OCI-LY1 (cell line): ENCODE results near the gene STARD13.

Source experiments
- H2AFZ ChIP-seq: fragments of 200-600 bp; sonication (generic), shearing (Covaris generic); 2 replicates; pipeline ENCODE4 v1.6.0; 2014; ENCODE audit warnings: antibody characterized with exemption, mild to moderate bottlenecking, low read length
- H3F3A ChIP-seq: fragments of 200-600 bp; sonication (generic), shearing (Covaris generic); 2 replicates; pipeline ENCODE4 v1.6.0; 2014; ENCODE audit warnings: mild to moderate bottlenecking, antibody characterized with exemption, low read length, moderate library complexity; ENCODE audit not compliant: insufficient read depth
- H3K27ac ChIP-seq: fragments of 200-600 bp; sonication (generic); 2 replicates; pipeline ENCODE4 v1.5.1; 2014; ENCODE audit warnings: low read length, mixed run types, mild to moderate bottlenecking, low read depth; ENCODE audit not compliant: poor library complexity, severe bottlenecking
- H3K27me3 ChIP-seq: fragments of 200-600 bp; sonication (generic); 2 replicates; pipeline ENCODE4 v1.6.0; 2014; ENCODE audit warnings: antibody characterized with exemption, mild to moderate bottlenecking, low read length, moderate library complexity; ENCODE audit not compliant: insufficient read depth
- H3K36me3 ChIP-seq: fragments of 200-600 bp; sonication (generic); 2 replicates; pipeline ENCODE4 v1.6.1; 2014; ENCODE audit warnings: mild to moderate bottlenecking, antibody characterized with exemption, low read length, moderate library complexity, mixed read lengths; ENCODE audit not compliant: insufficient read depth
- H3K4me1 ChIP-seq: fragments of 200-600 bp; sonication (generic); 2 replicates; pipeline ENCODE4 v1.5.1; 2014; ENCODE audit warnings: mild to moderate bottlenecking, low read length, moderate library complexity; ENCODE audit not compliant: insufficient read depth, severe bottlenecking
- H3K4me2 ChIP-seq: fragments of 200-600 bp; sonication (generic), shearing (Covaris generic); 2 replicates; pipeline ENCODE4 v1.6.1; 2014; ENCODE audit warnings: low read length
- H3K4me3 ChIP-seq: fragments of 200-600 bp; sonication (generic); 2 replicates; pipeline ENCODE4 v1.5.1; 2014; ENCODE audit warnings: low read length, low read depth, mild to moderate bottlenecking, mixed read lengths; ENCODE audit not compliant: poor library complexity, severe bottlenecking
- H3K79me2 ChIP-seq: fragments of 200-600 bp; shearing (Covaris generic); 2 replicates; pipeline ENCODE4 v1.6.1; 2016; ENCODE audit warnings: mixed run types, low read length, mixed read lengths; ENCODE audit not compliant: insufficient read depth
- H3K9ac ChIP-seq: fragments of 200-600 bp; sonication (generic), shearing (Covaris generic); 2 replicates; pipeline ENCODE4 v1.6.1; 2014; ENCODE audit warnings: mild to moderate bottlenecking, low read length, mixed read lengths
- H3K9me2 ChIP-seq: fragments of 200-600 bp; sonication (generic), shearing (Covaris generic); 2 replicates; pipeline ENCODE4 v1.6.1; 2014; ENCODE audit warnings: low read depth, mild to moderate bottlenecking, low read length, mixed read lengths
- H3K9me3 ChIP-seq: fragments of 200-600 bp; shearing (Covaris generic); 2 replicates; pipeline ENCODE4 v1.6.1; 2014; ENCODE audit warnings: low read length, mixed read lengths
- H4K20me1 ChIP-seq: fragments of 200-600 bp; sonication (generic), shearing (Covaris generic); 2 replicates; pipeline ENCODE4 v1.6.0; 2016; ENCODE audit warnings: mild to moderate bottlenecking, low read length; ENCODE audit not compliant: insufficient read depth
- CTCF ChIP-seq: fragments of 200-600 bp; sonication (generic), shearing (Covaris generic); IDR thresholded peaks from 2 replicates; pipeline ENCODE4 v1.5.1; 2017; ENCODE audit warnings: mild to moderate bottlenecking, antibody characterized with exemption, low read length, moderate library complexity, mixed read lengths
- EZH2 ChIP-seq: fragments of 200-600 bp; sonication (generic), shearing (Covaris generic); IDR thresholded peaks from 2 replicates; pipeline ENCODE4 v1.8.0; 2017; ENCODE audit warnings: borderline replicate concordance, mixed run types, mild to moderate bottlenecking, antibody characterized with exemption, low read length, moderate library complexity, mixed read lengths

Gene STARD13

GRCh38 chr13:33218020-33218419 lies 67.5 kb downstream of the STARD13 start:
- no peaks in the 10 kb centered on the region for H3K27me3 ChIP-seq
- H3K9me3 ChIP-seq, result no peaks in the 10 kb centered on the region
- peaks cover 5% of the 10 kb centered on the region for H3K4me1 ChIP-seq
- H3K27ac ChIP-seq, result no peak overlapping the region
- no peaks in the 10 kb centered on the region for H3K9me2 ChIP-seq
- H3K79me2 ChIP-seq, result no peaks in the 10 kb centered on the region
- TF ChIP-seq CTCF (no peak), EZH2 (no peak)
- no peaks in the 10 kb centered on the region for H4K20me1 ChIP-seq
- no peak overlapping the region for H3K4me2 ChIP-seq
- no peak overlapping the region for H2AFZ ChIP-seq
- no peak overlapping the region for H3K4me3 ChIP-seq
- no peaks in the 10 kb centered on the region for H3K36me3 ChIP-seq
- H3F3A ChIP-seq, result no peaks in the 10 kb centered on the region
- H3K9ac ChIP-seq, result no peak overlapping the region

GRCh38 chr13:33217256-33217655 lies 68.3 kb downstream of the STARD13 start:
- Histone ChIP-seq H3K27me3 (no peaks in the 10 kb centered on the region), H3K27ac (no peak overlapping the region), H4K20me1 (no peaks in the 10 kb centered on the region), H3K79me2 (no peaks in the 10 kb centered on the region), H3K9ac (no peak overlapping the region), H2AFZ (no peak overlapping the region), H3K9me3 (no peaks in the 10 kb centered on the region), H3K4me1 (peaks cover 5% of the 10 kb centered on the region), H3K4me2 (no peak overlapping the region), H3K36me3 (no peaks in the 10 kb centered on the region), H3F3A (no peaks in the 10 kb centered on the region), H3K9me2 (no peaks in the 10 kb centered on the region), H3K4me3 (no peak overlapping the region)
- no peak for TF ChIP-seq EZH2

- Histone ChIP-seq H3K4me3 (no peak overlapping the region), H3K27ac (no peak overlapping the region), H3K79me2 (no peaks in the 10 kb centered on the region), H3K9ac (no peak overlapping the region), H2AFZ (no peak overlapping the region), H4K20me1 (no peaks in the 10 kb centered on the region), H3K9me2 (no peaks in the 10 kb centered on the region), H3K36me3 (no peaks in the 10 kb centered on the region), H3K9me3 (no peaks in the 10 kb centered on the region), H3K4me2 (no peak overlapping the region), H3K27me3 (no peaks in the 10 kb centered on the region), H3F3A (no peaks in the 10 kb centered on the region), H3K4me1 (peaks cover 5% of the 10 kb centered on the region)
- TF ChIP-seq CTCF, result no peak
- no peak for TF ChIP-seq EZH2
Observed at GRCh38 chr13:33213797-33214196, 71.8 kb downstream of the STARD13 start.

GRCh38 chr13:33213024-33213768 lies 72.4 kb downstream of the STARD13 start:
- Histone ChIP-seq H2AFZ (no peak overlapping the region), H3K4me2 (no peak overlapping the region), H4K20me1 (no peaks in the 10 kb centered on the region), H3F3A (no peaks in the 10 kb centered on the region), H3K79me2 (no peaks in the 10 kb centered on the region), H3K9me2 (no peaks in the 10 kb centered on the region), H3K36me3 (no peaks in the 10 kb centered on the region), H3K4me1 (peaks cover 5% of the 10 kb centered on the region), H3K27me3 (no peaks in the 10 kb centered on the region), H3K4me3 (no peak overlapping the region), H3K9me3 (no peaks in the 10 kb centered on the region), H3K9ac (no peak overlapping the region), H3K27ac (no peak overlapping the region)
- TF ChIP-seq EZH2 (no peak), CTCF (no peak)
